Heart left ventricle (tissue), 16 donors: Measurements from ENCODE around the gene HTRA1. TPM values are rescaled to one million over a fixed set of nuclear protein-coding genes. Genes with fewer than 3 reads are reported as not detected.

ENCODE experiments used
- ATAC-seq, 4 donors: fragments of 200-7000 bp; cut with Tn5 transposase; one replicate each; pipeline ENCODE4 v1.9.1; 2020 to 2022; ENCODE audit warnings: moderate library complexity in 4 of 4, mild to moderate bottlenecking in 3 of 4, moderate number of reproducible peaks in 1 of 4
- DNase-seq, 5 donors: peaks; one replicate each; pipeline ENCODE4 v3.0.0-alpha.2; 2020
- H3K27ac ChIP-seq, 12 donors: fragments of 200-600 bp; sonication (generic) in 4 of 12; one replicate each; pipeline versions ENCODE4 v1.5.0 to v1.8.0; 2016 to 2022; ENCODE audit warnings: mild to moderate bottlenecking in 2 of 12
- H3K27me3 ChIP-seq, 9 donors: fragments of 200-600 bp; sonication (generic) in 2 of 9; one replicate each; pipeline versions ENCODE4 v1.5.1 to v1.8.0; 2016 to 2022; ENCODE audit warnings: mild to moderate bottlenecking in 3 of 9
- H3K36me3 ChIP-seq, 9 donors: fragments of 200-600 bp; sonication (generic) in 2 of 9; one replicate each; pipeline versions ENCODE4 v1.5.0 to v1.8.0; 2018 to 2022; ENCODE audit warnings: mild to moderate bottlenecking in 2 of 9
- H3K4me1 ChIP-seq, 12 donors: fragments of 200-600 bp; sonication (generic) in 4 of 12; one replicate each; pipeline versions ENCODE4 v1.5.0 to v1.8.0; 2016 to 2022; ENCODE audit warnings: mild to moderate bottlenecking in 3 of 12
- H3K4me3 ChIP-seq, 12 donors: fragments of 200-600 bp; sonication (generic) in 4 of 12; one replicate each; pipeline versions ENCODE4 v1.5.0 to v1.8.0; 2017 to 2022; ENCODE audit warnings: mild to moderate bottlenecking in 9 of 12, moderate library complexity in 4 of 12
- H3K9me3 ChIP-seq, 12 donors: fragments of 200-600 bp; sonication (generic) in 4 of 12; one replicate each; pipeline versions ENCODE4 v1.5.0 to v1.8.0; 2016 to 2022; ENCODE audit warnings: mild to moderate bottlenecking in 1 of 12
- POLR2A ChIP-seq, 2 donors: fragments of 450-650 bp; IDR thresholded peaks; one replicate each; pipeline ENCODE4 v1.6.1; 2017; ENCODE audit warnings: antibody characterized with exemption in 2 of 2, mild to moderate bottlenecking in 2 of 2, moderate library complexity in 2 of 2
- WGBS, 4 donors: extraction: QIAGEN DNeasy Blood & Tissue Kit in 2 of 4; methylation state at CpG; one replicate each; pipeline versions ENCODE4 v1.1.5 to v1.1.7; 2013 to 2018; 5-methylcytosine and 5-hydroxymethylcytosine counted together
- intact Hi-C, 10 donors: fragments of 100-400 bp; cut with DNase I; formaldehyde crosslinking; loops; one replicate each; pipeline versions ENCODE4 v1.11.1 to v1.14.2; 2022
- polyA plus RNA-seq, 2 donors: library from polyadenylated mRNA; stranded (reverse); fragments of 200-250 nt; gene quantifications; one replicate each; pipeline ENCODE4 v1.2.3, GENCODE V29; 2013
- total RNA-seq, 9 donors: library from RNA; depleted of rRNA in 2 of 9; stranded (reverse); fragments of >200 nt in 2 of 9; fragmentation: NEBNext Ultra II Directional in 3 of 9; extraction: Animal tissue kit (Norgen Biotek cat#: 25700) in 3 of 9; gene quantifications; one replicate each; pipeline versions ENCODE4 v1.1.0 to v1.2.4, GENCODE V29; 2016 to 2023
- TF ChIP-seq, protein P1 (sequence below), 12 donors: fragments of 200-600 bp; sonication (generic) in 4 of 12; IDR thresholded peaks; one replicate each; pipeline versions ENCODE4 v1.5.0 to v1.8.0; 2018 to 2022; ENCODE audit warnings: antibody characterized with exemption in 12 of 12, mild to moderate bottlenecking in 5 of 12
- donor health status: ischemic (EF 13 %, LVEDD 7.1; RV severe dilation, severe dysfunction).
- donor health status: healthy with polysubstance abuse.
- donor health status: DM: no; HTN: yes; CAD: no.
- donor health status: DM: no; HTN: no; CAD: no.
- donor health status: ischemic (EF 25% LVEDD 6.9; RV normal size, moderate dysfunction).
- donor health status: ischemic (EF 25% LVEDD 5.7; RV mildly dilated, moderate dysfunction).
- donor health status: healthy.
- donor health status: DM: yes; HTN: yes; CAD: no.
- donor health status: ischemic (EF 35%, LVEDD 5.7; RV mildly dilated, moderate dysfunction).
- donor health status: nonischemic (EF 11% LVEDD 7.7; RV severe dilation, severe dysfunction).
- donor health status: DM: yes; HTN: yes; CAD: no.
- donor health status: PGD.
- donor health status: ischemic (EF 29% LVEDD 5.4; RV normal size, mild dysfunction).
- donor health status: nonischemic (EF 23%, LVEDD 6.1; RV moderate dilation, normal function).

Gene HTRA1
- total and polyA plus RNA-seq, 11 donors = 30.5 to 153 (median 54.5) TPM

- Histone ChIP-seq H3K9me3 (no peaks in the 10 kb centered on the region), H3K27me3 (no peaks in the 10 kb centered on the region), H3K36me3 (no peaks in the 10 kb centered on the region), H3K4me3 (no peak overlapping the region), H3K27ac (no peak overlapping the region), H3K4me1 (peaks cover 0 to 4% (median 0%) of the 10 kb centered on the region in 12 donors)
- TF ChIP-seq, protein P1, sequence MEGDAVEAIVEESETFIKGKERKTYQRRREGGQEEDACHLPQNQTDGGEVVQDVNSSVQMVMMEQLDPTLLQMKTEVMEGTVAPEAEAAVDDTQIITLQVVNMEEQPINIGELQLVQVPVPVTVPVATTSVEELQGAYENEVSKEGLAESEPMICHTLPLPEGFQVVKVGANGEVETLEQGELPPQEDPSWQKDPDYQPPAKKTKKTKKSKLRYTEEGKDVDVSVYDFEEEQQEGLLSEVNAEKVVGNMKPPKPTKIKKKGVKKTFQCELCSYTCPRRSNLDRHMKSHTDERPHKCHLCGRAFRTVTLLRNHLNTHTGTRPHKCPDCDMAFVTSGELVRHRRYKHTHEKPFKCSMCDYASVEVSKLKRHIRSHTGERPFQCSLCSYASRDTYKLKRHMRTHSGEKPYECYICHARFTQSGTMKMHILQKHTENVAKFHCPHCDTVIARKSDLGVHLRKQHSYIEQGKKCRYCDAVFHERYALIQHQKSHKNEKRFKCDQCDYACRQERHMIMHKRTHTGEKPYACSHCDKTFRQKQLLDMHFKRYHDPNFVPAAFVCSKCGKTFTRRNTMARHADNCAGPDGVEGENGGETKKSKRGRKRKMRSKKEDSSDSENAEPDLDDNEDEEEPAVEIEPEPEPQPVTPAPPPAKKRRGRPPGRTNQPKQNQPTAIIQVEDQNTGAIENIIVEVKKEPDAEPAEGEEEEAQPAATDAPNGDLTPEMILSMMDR (IDR thresholded peaks at IDR 0.05) = no peak
- TF ChIP-seq POLR2A (IDR thresholded peaks at IDR 0.05) = no peak
- 94 to 97% (median 96%) methylated on average over 9 of the region's 9 CpGs for WGBS, 4 donors
- ATAC-seq = peak in 1 of 4 donors; percentile 23
- intact Hi-C loops = no loop called here
- DNase-seq = peak in 1 of 5 donors; percentile 8
Observed at GRCh38 chr10:122550427-122550826, 89.1 kb downstream of the HTRA1 start.

GRCh38 chr10:122550983-122551382 is 89.6 kb downstream of the HTRA1 start:
- intact Hi-C loops = no loop called here
- 50 to 53% (median 52%) methylated on average over 3 of the region's 3 CpGs for WGBS, 4 donors
- Histone ChIP-seq H3K4me3 (no peak overlapping the region), H3K27ac (no peak overlapping the region), H3K36me3 (no peaks in the 10 kb centered on the region), H3K4me1 (peaks cover 0 to 4% (median 0%) of the 10 kb centered on the region in 12 donors), H3K9me3 (no peaks in the 10 kb centered on the region), H3K27me3 (no peaks in the 10 kb centered on the region)
- DNase-seq (peak in 1 of 5 donors; percentile 8), ATAC-seq (peak in 3 of 4 donors; percentile 16 to 47 (median 24))
- no peak for TF ChIP-seq POLR2A (IDR thresholded peaks at IDR 0.05)
- TF ChIP-seq, protein P1 (IDR thresholded peaks at IDR 0.05) = no peak

- ATAC-seq = peak; percentile 64 to 82 (median 77)
- Histone ChIP-seq H3K27me3 (no peaks in the 10 kb centered on the region), H3K36me3 (no peaks in the 10 kb centered on the region), H3K9me3 (no peaks in the 10 kb centered on the region), H3K4me1 (peaks cover 0 to 4% (median 0%) of the 10 kb centered on the region in 12 donors), H3K27ac (no peak overlapping the region), H3K4me3 (no peak overlapping the region)
- TF ChIP-seq, protein P1 (IDR thresholded peaks at IDR 0.05) = peak in 9 of 12 donors; percentile 6 to 45 (median 26)
- no peak for TF ChIP-seq POLR2A (IDR thresholded peaks at IDR 0.05)
- peak in 3 of 5 donors; percentile 20 to 45 (median 41) for DNase-seq
- intact Hi-C loops = no loop called here
- WGBS, 4 donors = 35 to 62% (median 47%) methylated on average over 8 to 9 of the region's 9 CpGs
Observed at GRCh38 chr10:122551450-122551849, 90.1 kb downstream of the HTRA1 start.

- Histone ChIP-seq H3K36me3 (no peaks in the 10 kb centered on the region), H3K9me3 (no peaks in the 10 kb centered on the region), H3K4me3 (no peak overlapping the region), H3K27ac (no peak overlapping the region), H3K27me3 (no peaks in the 10 kb centered on the region), H3K4me1 (peaks cover 0 to 4% (median 0%) of the 10 kb centered on the region in 12 donors)
- WGBS, 4 donors = 90 to 95% (median 90%) methylated on average over 6 of the region's 6 CpGs
- no peak for ATAC-seq
- no peak for TF ChIP-seq POLR2A (IDR thresholded peaks at IDR 0.05)
- TF ChIP-seq, protein P1 (IDR thresholded peaks at IDR 0.05) = no peak
- intact Hi-C loops = no loop called here
- no peak for DNase-seq
Observed at GRCh38 chr10:122553341-122553740, 92.0 kb downstream of the HTRA1 start.
